ENCODE results near the gene MACROH2A1. TPM values are rescaled to one million over a fixed set of nuclear protein-coding genes. Genes with fewer than 3 reads are reported as not detected.

The MACROH2A1 gene
- total and polyA plus RNA-seq, 9 of the 15 experiments (the other 6 are each of a cell fraction or from before 2014, with no cell fraction given) = 44.9 to 289 (median 193) TPM

DNA sequence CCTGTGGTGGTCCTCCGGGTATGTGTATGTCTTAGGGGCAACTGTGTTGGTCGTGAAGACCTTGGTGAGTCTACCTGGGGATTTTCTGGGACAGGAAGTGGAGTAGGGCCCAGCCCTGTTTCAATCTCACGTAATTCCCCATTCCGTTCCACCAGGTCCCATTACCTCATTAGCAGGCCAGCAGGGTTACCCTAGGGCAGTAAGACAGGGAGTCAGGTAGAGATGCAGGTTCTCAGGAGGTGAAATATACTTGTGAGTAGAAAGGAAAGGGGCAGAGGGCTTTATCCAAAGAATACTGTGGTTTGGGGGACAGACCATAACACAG lies 56.5 kb downstream of the MACROH2A1 start:
- ATAC-seq = no peak
- no TSS peak for BruUV-seq (replicated peaks)

More for the DNA sequence above, 56.5 kb downstream of the MACROH2A1 start:
- Histone ChIP-seq H3K4me1 (replicated peaks in 1 of 2; ENCODE audit: control insufficient read depth in 2 of 2, insufficient read depth in 2 of 2, low read length in 2 of 2) (no peaks in the 10 kb centered on the region), H3K36me3 (ENCODE audit: control insufficient read depth, insufficient read depth, low read length) (peaks cover 99% of the 10 kb centered on the region; the same call in 2 of the 3 replicates), H3K4me3 (no peak overlapping the region), H2AFZ (ENCODE audit: low read depth, low read length) (no peak overlapping the region), H3K27ac (ENCODE audit: extremely low read depth, low read depth, low read length) (no peak overlapping the region), H3K9me3 (replicated peaks; ENCODE audit: control insufficient read depth, insufficient read depth, low read depth, low read length) (no peaks in the 10 kb centered on the region), H4K20me1 (replicated peaks; ENCODE audit: control insufficient read depth, insufficient read depth, low read length) (no peaks in the 10 kb centered on the region), H3K9ac (ENCODE audit: insufficient read depth in 1 of 2, low read depth in 2 of 2, low read length in 2 of 2) (no peak overlapping the region), H3K4me2 (ENCODE audit: insufficient read depth, low read length) (no peak overlapping the region), H3K79me2 (ENCODE audit: control insufficient read depth, insufficient read depth, low read length) (no peaks in the 10 kb centered on the region), H3K9me1 (ENCODE audit: control insufficient read depth, insufficient read depth, low read length) (no peaks in the 10 kb centered on the region), H3K27me3 (ENCODE audit: control insufficient read depth in 2 of 2, insufficient read depth in 2 of 2, low read length in 2 of 2) (no peaks in the 10 kb centered on the region)
- intact Hi-C loops (cut with micrococcal nuclease) = no loop called here
- in situ Hi-C loops (cut with MboI) = no loop called here
- 96% methylated on average over 4 of the region's 4 CpGs for WGBS (ENCODE audit: insufficient coverage, low coverage, missing lambda C conversion rate)
- ChIA-PET CTCF (ENCODE audit: low intra/inter-chr PET ratio) (no interaction called here), POLR2A (interaction anchor here (0.6 to 0.9 kb wide), 2 partner anchors 12 to 92 kb away, joined by 3 to 6 read pairs; no protein-coding TSS in a partner anchor)
- no peak for TF ChIP-seq MTF1 (CRISPR knock-in tag; IDR thresholded peaks at IDR 0.05; ENCODE audit: borderline replicate concordance)
- TF ChIP-seq ZNF140 (CRISPR knock-in tag; IDR thresholded peaks at IDR 0.05) = no peak
- TF ChIP-seq, protein P1, sequence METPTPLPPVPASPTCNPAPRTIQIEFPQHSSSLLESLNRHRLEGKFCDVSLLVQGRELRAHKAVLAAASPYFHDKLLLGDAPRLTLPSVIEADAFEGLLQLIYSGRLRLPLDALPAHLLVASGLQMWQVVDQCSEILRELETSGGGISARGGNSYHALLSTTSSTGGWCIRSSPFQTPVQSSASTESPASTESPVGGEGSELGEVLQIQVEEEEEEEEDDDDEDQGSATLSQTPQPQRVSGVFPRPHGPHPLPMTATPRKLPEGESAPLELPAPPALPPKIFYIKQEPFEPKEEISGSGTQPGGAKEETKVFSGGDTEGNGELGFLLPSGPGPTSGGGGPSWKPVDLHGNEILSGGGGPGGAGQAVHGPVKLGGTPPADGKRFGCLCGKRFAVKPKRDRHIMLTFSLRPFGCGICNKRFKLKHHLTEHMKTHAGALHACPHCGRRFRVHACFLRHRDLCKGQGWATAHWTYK (CRISPR knock-in tag; IDR thresholded peaks at IDR 0.05) = no peak
- TF ChIP-seq, protein P2, sequence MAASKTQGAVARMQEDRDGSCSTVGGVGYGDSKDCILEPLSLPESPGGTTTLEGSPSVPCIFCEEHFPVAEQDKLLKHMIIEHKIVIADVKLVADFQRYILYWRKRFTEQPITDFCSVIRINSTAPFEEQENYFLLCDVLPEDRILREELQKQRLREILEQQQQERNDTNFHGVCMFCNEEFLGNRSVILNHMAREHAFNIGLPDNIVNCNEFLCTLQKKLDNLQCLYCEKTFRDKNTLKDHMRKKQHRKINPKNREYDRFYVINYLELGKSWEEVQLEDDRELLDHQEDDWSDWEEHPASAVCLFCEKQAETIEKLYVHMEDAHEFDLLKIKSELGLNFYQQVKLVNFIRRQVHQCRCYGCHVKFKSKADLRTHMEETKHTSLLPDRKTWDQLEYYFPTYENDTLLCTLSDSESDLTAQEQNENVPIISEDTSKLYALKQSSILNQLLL (CRISPR knock-in tag; IDR thresholded peaks at IDR 0.05; ENCODE audit: borderline replicate concordance) = no peak
- no peak for DNase-seq (ENCODE audit: extremely low read depth in 1 of 4, low spot score in 3 of 4)
- FAIRE-seq = no peak

All from K562 (cell line).